HepG2 (cell line): ENCODE data around the gene GRIN2C. TPM values are rescaled to one million over a fixed set of nuclear protein-coding genes. Genes with fewer than 3 reads are reported as not detected.

Source experiments
- HNF1A ChIP-seq, 2 experiments: sonication (generic) in 1 of 2; formaldehyde crosslinking in 1 of 2; IDR thresholded peaks; 2 replicates each; pipeline versions ENCODE4 v1.4.0 to v1.6.1; 2016 to 2020; ENCODE audit warnings: borderline replicate concordance in 1 of 2, low read depth in 1 of 2, mild to moderate bottlenecking in 1 of 2, missing genetic modification reagents in 1 of 2
- POLR2AphosphoS2 ChIP-seq: IDR thresholded peaks from 2 replicates; pipeline ENCODE4 v1.6.1; 2011; ENCODE audit warnings: low read depth, low read length, improper control_type of control experiment
- PRDM4 ChIP-seq: sonication (generic); formaldehyde crosslinking; IDR thresholded peaks from 2 replicates; pipeline ENCODE4 v1.9.0; 2021; ENCODE audit warnings: missing genetic modification reagents, borderline replicate concordance
- RAD51 ChIP-seq: fragments of 450-650 bp; IDR thresholded peaks from 2 replicates; pipeline ENCODE4 v1.6.1; 2016; ENCODE audit warnings: borderline replicate concordance
- SYNCRIP ChIP-seq: fragments of 200-400 bp; formaldehyde crosslinking; IDR thresholded peaks from 2 replicates; pipeline ENCODE4 v1.6.1; 2018; ENCODE audit warnings: mild to moderate bottlenecking, low read depth, low read length; ENCODE audit not compliant: insufficient read depth
- ZBTB33 ChIP-seq: sonication (generic); formaldehyde crosslinking; IDR thresholded peaks from 2 replicates; pipeline ENCODE4 v1.4.0; 2020; ENCODE audit warnings: missing genetic modification reagents
- ZBTB37 ChIP-seq: sonication (generic); formaldehyde crosslinking; IDR thresholded peaks from 2 replicates; pipeline ENCODE4 v1.4.0; 2020; ENCODE audit warnings: mild to moderate bottlenecking, missing genetic modification reagents
- ZNF382 ChIP-seq: sonication (generic); formaldehyde crosslinking; IDR thresholded peaks from 2 replicates; pipeline ENCODE4 v1.5.0; 2020; ENCODE audit warnings: missing genetic modification reagents, mild to moderate bottlenecking, borderline replicate concordance
- ZNF609 ChIP-seq: sonication (generic); formaldehyde crosslinking; IDR thresholded peaks from 2 replicates; pipeline ENCODE4 v1.4.0; 2020; ENCODE audit warnings: mild to moderate bottlenecking, missing genetic modification reagents, borderline replicate concordance
- polyA plus RNA-seq, 8 experiments: library from polyadenylated mRNA; depleted of rRNA in 3 of 8; stranded (reverse) in 7 of 8; unstranded in 1 of 8; fragments of >200 nt; fragmentation: Illumina TruSeq in 4 of 8; extraction: Trizol in 4 of 8; gene quantifications; 2 replicates each; pipeline versions ENCODE4 v1.2.1 to v1.2.3, GENCODE V29; 2011 to 2016; ENCODE audit warnings: low read depth in 4 of 8, missing spikeins in 1 of 8, mixed read lengths in 1 of 8; ENCODE audit not compliant: insufficient read depth in 1 of 8
- total RNA-seq, 5 experiments: library from RNA; depleted of rRNA; stranded (reverse); fragments of >200 nt; fragmentation: Illumina TruSeq; extraction: Trizol; gene quantifications; 2 replicates each; pipeline ENCODE4 v1.2.3, GENCODE V29; 2016; ENCODE audit warnings: low read depth in 1 of 5

Gene GRIN2C
- total and polyA plus RNA-seq, 2 of the 13 experiments (the other 11 are each of a cell fraction or from before 2014, with no cell fraction given): 0.03 to 0.11 TPM

- TF ChIP-seq ZNF609 (CRISPR knock-in tag) (no peak), HNF1A (IDR thresholded peaks at IDR 0.05; ENCODE audit: low read depth) (no peak), HNF1A (CRISPR knock-in tag; IDR thresholded peaks at IDR 0.05; ENCODE audit: borderline replicate concordance) (no peak), ZBTB33 (CRISPR knock-in tag) (no peak), SYNCRIP (no peak), PRDM4 (CRISPR knock-in tag) (no peak), POLR2AphosphoS2 (no peak), ZNF382 (CRISPR knock-in tag) (no peak), ZBTB37 (CRISPR knock-in tag) (no peak), RAD51 (no peak)
Measured at GRCh38 chr17:74842146-74842598, 17.5 kb downstream of the GRIN2C start (continued).
